Measurements from ENCODE around the gene TGOLN2.

TGOLN2 gene

DNA sequence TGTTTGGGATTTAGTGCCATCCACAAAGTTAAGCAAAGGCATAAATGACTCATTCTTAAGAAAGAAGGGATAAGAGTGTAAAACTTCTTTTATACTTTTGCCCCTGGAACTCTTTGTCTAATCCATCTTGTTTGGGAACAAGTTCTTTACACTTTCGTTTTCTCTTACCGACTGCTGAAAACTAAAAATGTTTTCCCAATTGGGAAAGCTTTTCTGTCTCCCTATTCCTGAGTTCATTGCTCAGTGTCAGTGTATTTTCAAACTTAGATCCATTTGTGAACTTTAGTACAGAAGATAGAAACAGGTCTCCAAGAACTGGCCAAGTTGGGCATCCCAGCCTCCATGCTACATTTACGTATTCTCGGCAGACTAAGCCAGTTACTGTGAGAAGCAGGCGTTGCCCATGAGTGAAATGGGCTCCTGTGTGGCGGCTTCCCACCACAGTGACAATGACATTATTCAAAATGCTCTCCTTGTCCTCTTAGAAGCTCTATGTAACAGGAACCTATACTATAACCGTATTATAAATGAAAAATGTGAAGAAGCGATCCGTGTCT, 51.7 kb downstream of the TGOLN2 start:
- TF ChIP-seq GATA1 (IDR thresholded peaks at IDR 0.05; ENCODE audit: low read depth, low read length), result no peak
- DNase-seq, result no peak

DNA sequence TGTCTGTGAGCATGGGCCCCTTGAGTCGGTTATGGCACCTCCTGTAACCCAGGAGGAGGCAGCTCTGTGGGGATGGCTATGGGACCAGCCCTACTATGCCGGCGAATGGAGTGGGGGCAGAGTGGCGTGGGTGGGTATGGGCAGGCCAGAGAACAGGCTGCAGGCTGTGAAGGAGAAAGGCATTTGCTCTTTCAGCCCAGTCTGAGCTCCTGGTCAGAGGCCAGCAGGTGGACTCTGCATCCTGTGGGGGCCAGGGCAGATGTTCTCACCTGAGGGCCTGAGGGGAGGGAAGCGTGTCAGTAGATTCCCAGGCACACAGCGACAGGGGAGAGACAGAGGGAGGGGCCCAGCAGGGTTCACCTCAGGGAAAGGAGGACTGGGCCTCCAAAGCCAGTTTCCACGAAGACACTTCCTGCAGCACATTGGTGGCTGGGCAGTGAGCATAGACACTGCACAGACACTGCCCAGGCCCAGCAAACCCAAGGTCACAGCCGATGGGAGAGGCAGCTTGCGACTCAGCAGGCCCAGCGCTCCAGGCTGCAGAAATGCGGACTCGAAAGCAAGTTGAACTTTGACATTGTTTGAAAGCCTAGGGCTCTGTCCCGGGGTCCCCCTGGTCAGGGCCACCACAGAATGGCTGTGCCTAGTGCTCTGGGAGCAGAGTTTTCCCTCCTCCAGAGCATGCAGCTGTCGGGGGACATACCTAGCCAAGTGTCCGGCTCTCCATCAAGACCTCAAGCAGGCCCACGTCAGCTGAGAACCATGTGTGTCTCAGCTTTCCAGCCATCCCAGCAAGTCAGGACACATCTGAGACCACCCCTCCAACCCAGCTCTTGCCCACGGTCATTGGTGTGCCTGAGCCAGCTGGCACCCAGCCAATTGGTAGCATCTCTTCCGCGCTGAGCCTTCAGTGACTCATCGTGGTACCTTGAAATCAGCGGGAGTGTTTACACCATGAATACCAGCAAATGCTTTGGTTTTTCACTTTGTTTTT, 53.8 kb downstream of the TGOLN2 start:
- no peak for TF ChIP-seq GATA1 (IDR thresholded peaks at IDR 0.05; ENCODE audit: low read depth, low read length)
- no peak for TF ChIP-seq POLR2A (IDR thresholded peaks at IDR 0.05; ENCODE audit: low read length)
- DNase-seq, result peak in 1 of 2 experiments; percentile 9

DNA sequence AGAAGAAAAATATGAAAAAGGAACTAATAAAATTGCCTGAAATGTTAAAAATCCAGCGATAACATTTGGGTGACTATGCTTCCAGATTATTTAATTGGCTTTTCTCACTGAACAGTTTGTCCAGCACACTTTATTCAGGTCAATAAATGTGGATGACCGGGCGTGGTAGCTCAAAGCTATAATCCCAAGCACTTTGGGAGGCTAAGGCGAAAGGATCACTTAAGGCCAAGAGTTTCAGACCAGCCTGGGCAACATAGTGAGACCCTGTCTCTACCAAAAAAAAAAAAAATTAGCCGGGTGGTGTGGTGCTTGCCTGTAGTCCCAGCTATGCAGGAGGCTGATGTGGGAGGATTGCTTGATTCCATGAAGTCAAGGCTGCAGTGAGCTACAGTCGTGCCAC, 55.4 kb downstream of the TGOLN2 start:
- DNase-seq, result no peak
- TF ChIP-seq POLR2A (IDR thresholded peaks at IDR 0.05; ENCODE audit: low read length) (no peak), GATA1 (IDR thresholded peaks at IDR 0.05; ENCODE audit: low read depth, low read length) (no peak)

DNA sequence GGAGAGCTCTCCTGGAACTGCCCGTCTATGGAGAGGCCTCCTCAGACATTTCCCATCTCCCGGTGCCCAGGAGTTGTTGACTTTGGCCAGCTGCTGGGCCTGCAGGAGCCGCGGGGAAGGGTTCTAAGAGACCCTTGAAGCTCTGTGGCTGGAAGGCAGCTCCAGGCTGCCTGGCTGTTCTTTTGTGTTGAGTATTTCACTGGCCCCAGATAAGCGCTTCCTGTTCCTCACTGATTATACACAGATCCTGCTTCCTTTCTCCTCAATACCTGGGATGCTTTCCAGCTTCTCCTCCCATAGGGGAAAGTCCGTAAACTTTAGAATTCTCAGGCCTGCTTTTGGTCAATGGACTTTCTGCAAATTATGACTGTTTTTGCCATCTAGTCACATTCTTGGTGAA, 57.8 kb downstream of the TGOLN2 start:
- TF ChIP-seq POLR2A (IDR thresholded peaks at IDR 0.05; ENCODE audit: low read length) (no peak), GATA1 (IDR thresholded peaks at IDR 0.05; ENCODE audit: low read depth, low read length) (no peak)
- DNase-seq, result no peak

Data from erythroblast (primary cell).